HEK293 (cell line): Measurements from ENCODE around the gene UBE2J2.

Experiments used
- ZNF501 ChIP-seq: fragments of 450-650 bp; formaldehyde crosslinking; IDR thresholded peaks from 2 replicates; pipeline ENCODE4 v1.5.1; 2016; ENCODE audit warnings: missing biosample characterization, missing genetic modification characterization
- ZNF521 ChIP-seq: fragments of 450-650 bp; formaldehyde crosslinking; IDR thresholded peaks from 2 replicates; pipeline ENCODE4 v1.5.1; 2017; ENCODE audit warnings: missing biosample characterization, mild to moderate bottlenecking, missing genetic modification characterization
- TF ChIP-seq, protein P1 (sequence below): fragments of 450-650 bp; formaldehyde crosslinking; IDR thresholded peaks from 2 replicates; pipeline ENCODE4 v1.5.1; 2017; ENCODE audit warnings: missing biosample characterization, missing genetic modification characterization

DNA sequence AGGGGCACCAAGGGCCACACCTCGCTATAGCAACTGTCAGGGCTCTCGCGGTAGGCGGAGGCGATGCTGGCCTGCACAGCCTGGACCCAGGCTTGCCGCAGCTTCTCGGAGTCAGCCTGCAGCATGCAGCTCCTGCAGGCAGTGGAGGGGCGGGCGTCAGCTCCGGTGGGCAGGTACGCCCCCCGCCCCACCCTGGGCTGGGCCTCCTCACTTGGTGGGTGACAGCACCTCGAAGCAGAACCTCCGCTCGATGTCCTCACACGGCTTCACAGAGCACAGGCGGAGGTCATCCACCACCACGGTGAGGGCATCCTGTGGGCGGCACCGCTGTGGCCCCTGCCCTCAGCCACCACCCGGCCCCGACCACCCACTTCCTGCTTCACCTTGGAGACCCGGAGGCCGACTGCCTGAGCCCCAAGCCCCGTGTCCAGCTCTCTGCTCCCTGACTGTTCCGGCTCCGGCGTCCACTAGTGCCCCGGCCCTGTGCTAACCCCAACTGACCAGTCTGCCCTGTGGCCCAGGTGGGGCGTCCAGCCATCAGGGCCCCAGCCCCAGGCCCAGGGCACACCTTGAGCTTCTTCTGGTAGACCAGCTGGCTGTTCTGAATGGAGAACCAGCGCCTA lies 24.3 kb upstream of the UBE2J2 start:
- TF ChIP-seq, protein P1, sequence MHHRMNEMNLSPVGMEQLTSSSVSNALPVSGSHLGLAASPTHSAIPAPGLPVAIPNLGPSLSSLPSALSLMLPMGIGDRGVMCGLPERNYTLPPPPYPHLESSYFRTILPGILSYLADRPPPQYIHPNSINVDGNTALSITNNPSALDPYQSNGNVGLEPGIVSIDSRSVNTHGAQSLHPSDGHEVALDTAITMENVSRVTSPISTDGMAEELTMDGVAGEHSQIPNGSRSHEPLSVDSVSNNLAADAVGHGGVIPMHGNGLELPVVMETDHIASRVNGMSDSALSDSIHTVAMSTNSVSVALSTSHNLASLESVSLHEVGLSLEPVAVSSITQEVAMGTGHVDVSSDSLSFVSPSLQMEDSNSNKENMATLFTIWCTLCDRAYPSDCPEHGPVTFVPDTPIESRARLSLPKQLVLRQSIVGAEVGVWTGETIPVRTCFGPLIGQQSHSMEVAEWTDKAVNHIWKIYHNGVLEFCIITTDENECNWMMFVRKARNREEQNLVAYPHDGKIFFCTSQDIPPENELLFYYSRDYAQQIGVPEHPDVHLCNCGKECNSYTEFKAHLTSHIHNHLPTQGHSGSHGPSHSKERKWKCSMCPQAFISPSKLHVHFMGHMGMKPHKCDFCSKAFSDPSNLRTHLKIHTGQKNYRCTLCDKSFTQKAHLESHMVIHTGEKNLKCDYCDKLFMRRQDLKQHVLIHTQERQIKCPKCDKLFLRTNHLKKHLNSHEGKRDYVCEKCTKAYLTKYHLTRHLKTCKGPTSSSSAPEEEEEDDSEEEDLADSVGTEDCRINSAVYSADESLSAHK (tag by site-specific recombination) = no peak
- TF ChIP-seq ZNF501 (tag by site-specific recombination) (no peak), ZNF521 (tag by site-specific recombination) (no peak)
